GM18505 (cell line): Measurements from ENCODE around the gene NECTIN4.

ENCODE experiments used
- ATAC-seq: cut with Tn5 transposase; IDR thresholded peaks from one replicate; pipeline ENCODE4 v1.9.1; 2021; ENCODE audit not compliant: unreplicated experiment
- POLR2A ChIP-seq: IDR thresholded peaks from 4 replicates; pipeline ENCODE4 v1.6.1; 2011; ENCODE audit warnings: borderline replicate concordance; ENCODE audit not compliant: insufficient read depth, insufficient read length; ENCODE audit errors: extremely low read depth

NECTIN4 gene

GRCh38 chr1:161082996-161083747 lies 6.2 kb downstream of the NECTIN4 start:
- no peak for ATAC-seq
- no peak for TF ChIP-seq POLR2A

DNA sequence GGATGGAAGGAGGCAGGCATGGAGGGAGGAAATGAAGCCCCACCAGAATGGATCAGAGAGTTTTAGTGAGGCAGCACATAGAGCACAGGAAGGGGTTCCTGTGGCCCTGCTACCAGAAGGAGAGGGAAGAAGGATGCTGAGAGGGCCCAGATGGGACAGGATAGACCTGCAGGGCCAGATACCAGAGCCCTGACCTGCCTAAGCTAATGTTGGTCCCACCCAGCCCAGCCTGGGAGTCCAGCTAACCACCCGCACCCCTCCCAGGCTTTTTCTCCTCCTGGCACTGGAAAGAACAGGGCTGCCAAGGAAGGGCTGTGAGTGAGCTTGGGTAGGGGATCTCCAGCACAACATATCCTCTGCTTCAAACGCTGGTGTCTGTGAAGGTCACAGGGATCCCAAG lies 6.9 kb downstream of the NECTIN4 start:
- TF ChIP-seq POLR2A = no peak
- ATAC-seq = no peak

DNA sequence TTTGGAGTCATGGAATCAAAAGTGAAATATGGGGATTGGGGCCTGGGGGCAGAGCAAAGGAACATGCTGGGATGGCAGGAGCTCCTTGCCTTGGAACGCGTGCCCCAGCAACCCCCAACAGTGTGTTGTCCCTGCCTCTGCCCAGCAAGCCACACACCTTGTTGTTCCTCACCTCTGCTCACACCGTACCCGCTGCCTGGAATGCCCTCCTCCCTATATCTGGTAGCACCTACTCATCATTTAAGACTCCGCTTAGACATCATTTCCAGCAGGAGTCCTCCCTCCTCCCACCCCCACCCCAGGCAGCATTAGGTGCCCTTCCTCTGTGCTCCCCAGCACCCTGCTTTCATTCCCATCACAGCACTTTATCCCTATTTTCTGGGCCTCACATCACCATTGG lies 7.8 kb downstream of the NECTIN4 start:
- TF ChIP-seq POLR2A = no peak
- no peak for ATAC-seq

- no peak for ATAC-seq
- no peak for TF ChIP-seq POLR2A
Measured at GRCh38 chr1:161080441-161081405, 8.6 kb downstream of the NECTIN4 start.

DNA sequence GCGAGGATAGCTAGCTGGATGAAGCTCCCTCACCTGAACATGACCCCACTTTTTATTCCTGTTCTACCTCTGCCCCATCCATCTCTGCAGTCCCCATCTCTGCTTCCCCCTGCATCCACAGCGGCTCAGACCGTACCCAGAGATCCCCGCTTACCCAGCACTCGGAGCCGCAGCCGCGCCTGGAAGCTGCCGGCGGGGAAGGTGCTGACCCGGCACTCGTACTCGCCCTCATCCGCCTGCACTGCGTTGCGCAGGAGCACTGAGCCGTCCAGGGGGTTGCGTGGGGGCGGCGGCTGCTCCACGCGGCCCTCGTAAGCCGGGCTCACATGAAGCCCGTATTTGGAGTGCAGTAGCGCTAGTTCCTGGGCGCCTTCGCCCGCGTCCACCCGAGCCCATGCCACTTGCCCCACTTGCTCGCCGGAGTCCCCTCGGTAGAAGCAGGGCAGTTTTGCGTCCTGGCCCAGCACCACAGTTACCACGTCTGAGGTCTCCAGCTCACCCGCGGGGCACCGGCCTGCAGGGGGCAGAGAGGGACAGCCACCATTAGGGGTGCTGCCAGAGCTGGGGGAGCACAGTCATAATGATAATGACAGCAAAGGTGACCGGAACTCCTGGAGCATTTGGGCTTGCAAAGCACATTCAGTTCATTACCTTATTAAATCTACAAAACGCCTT lies 9.8 kb downstream of the NECTIN4 start:
- ATAC-seq = no peak
- TF ChIP-seq POLR2A = no peak

DNA sequence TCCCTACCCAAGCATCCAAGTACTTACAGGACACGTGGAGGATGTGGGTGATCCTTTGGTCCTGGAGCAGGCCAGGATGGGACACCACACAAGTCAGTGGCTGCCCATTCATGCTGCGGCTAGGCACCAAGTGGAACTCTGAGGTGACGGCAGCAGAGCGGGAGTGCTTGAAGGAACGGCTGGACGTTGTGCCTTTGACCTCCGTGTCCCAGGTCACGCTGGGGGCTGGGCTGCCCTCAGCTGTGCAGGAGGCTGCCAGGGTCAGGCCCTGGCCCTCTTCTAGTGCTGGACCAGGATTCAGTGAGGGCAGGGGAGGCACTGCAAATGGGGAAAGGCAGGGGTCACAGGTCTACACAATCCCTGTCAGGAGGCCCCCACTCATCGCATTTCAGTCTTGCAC lies 11.9 kb downstream of the NECTIN4 start:
- ATAC-seq = no peak
- TF ChIP-seq POLR2A = no peak

DNA sequence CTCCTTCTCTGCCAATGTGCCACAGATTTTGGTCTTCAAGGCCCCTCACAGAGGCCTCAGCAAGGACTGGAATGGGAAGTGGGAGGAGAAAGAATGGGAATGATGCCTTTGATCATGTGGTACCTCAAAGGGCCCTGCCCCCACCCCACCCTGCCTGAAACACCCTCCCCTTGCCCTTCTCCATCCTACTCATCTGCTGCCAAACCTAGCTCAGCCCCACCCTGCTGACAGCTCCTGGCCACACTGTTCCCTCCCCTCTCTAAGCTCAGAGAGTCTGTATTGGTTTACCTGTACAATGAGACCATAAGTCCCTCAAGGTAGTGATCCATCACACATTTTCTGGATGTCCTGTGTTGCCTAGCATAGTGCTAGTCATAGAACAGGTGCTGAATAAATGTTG lies 12.9 kb downstream of the NECTIN4 start:
- no peak for TF ChIP-seq POLR2A
- no peak for ATAC-seq

DNA sequence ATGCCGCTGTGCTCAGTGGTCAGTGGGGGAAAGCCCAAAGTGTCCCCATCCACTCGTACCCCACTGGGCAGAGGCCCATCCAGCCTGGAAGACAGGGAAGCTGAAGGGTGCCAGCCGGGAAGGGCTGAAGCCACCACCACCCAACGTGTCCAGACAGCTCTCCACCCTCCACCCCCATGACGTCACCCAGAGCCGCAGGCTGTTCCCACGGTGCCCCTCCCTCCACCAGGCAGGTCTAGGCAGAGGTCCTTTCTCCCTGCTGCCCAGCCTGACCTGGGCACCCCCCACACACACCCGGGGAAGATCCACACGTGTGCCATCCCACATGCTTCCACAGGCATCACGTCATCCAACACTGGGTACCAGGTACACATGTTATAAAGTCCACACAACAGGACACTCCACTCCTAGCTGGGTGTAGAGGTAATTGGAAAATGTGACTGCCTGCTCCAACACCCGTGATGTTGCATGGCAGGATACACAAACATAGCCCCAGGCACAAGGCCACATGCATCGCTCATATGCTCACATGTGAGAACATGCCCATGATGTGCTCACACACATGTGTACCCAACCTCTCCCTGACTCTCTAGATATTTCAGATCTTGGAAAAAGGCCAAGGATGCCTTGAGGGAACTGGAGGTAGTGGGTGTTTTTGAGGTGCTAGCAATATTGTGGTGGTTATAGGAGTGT lies 14.5 kb downstream of the NECTIN4 start:
- no peak for TF ChIP-seq POLR2A

GRCh38 chr1:161073474-161074121 lies 15.8 kb downstream of the NECTIN4 start:
- no peak for ATAC-seq
- no peak for TF ChIP-seq POLR2A

More for the DNA sequence above, 14.5 kb downstream of the NECTIN4 start:
- no peak for ATAC-seq

GRCh38 chr1:161072751-161073449 lies 16.5 kb downstream of the NECTIN4 start:
- no peak for TF ChIP-seq POLR2A

DNA sequence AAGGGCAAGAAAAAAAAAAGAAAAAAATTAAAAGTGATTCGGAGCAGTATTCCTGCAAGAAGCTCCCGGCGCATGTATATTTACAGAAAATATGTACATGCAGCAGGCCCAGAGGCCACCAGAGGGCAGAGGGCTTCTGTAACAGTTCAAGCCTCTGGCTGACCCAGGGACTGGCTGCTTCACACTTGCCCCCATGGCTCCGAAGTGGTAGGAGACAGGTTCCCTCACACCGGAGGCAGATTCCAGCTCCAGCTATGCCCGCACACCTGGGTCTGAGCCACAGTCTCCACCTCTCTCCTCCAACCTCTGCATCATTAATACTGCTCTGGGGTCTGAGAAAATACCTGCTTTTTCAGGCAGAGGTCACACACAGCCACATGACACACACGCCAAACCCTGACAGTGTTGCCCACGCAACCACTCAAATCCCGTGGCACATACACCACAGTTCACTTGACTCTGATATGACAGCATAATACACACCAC lies 17.4 kb downstream of the NECTIN4 start:
- no peak for TF ChIP-seq POLR2A

More at GRCh38 chr1:161072751-161073449, 16.5 kb downstream of the NECTIN4 start:
- no peak for ATAC-seq

More for the DNA sequence above, 17.4 kb downstream of the NECTIN4 start:
- ATAC-seq = no peak
